Neural cell (in vitro differentiated cells): ENCODE results near the gene CACNA1A. TPM values are rescaled to one million over a fixed set of nuclear protein-coding genes. Genes with fewer than 3 reads are reported as not detected.

Experiments used
- H2AFZ ChIP-seq: fragments of 200-600, 300-800 bp; sonication (generic), shearing (Covaris generic); 2 replicates; pipeline ENCODE4 v1.6.0; 2014; ENCODE audit warnings: low read depth, mild to moderate bottlenecking, antibody characterized with exemption, low read length, moderate library complexity
- H3F3A ChIP-seq: fragments of 200-600 bp; shearing (Covaris generic); 2 replicates; pipeline ENCODE4 v1.6.1; 2016; ENCODE audit warnings: mild to moderate bottlenecking, moderate library complexity, mixed read lengths, antibody characterized with exemption, low read length; ENCODE audit not compliant: insufficient read depth, poor library complexity, severe bottlenecking
- H3K27ac ChIP-seq: fragments of 200-600, 300-800 bp; sonication (generic), shearing (Covaris generic); 2 replicates; pipeline ENCODE4 v1.5.1; 2014; ENCODE audit warnings: mild to moderate bottlenecking, low read length, moderate library complexity
- H3K27me3 ChIP-seq: fragments of 300-800, 200-600 bp; sonication (generic), shearing (Covaris generic); 2 replicates; pipeline ENCODE4 v1.6.0; 2014; ENCODE audit warnings: mild to moderate bottlenecking, low read depth, low read length, moderate library complexity; ENCODE audit not compliant: insufficient read depth
- H3K36me3 ChIP-seq: fragments of 300-800, 200-600 bp; sonication (generic), shearing (Covaris generic); 2 replicates; pipeline ENCODE4 v1.5.1; 2014; ENCODE audit warnings: mild to moderate bottlenecking, antibody characterized with exemption, low read length, moderate library complexity; ENCODE audit not compliant: insufficient read depth
- H3K4me2 ChIP-seq: fragments of 300-800, 200-600 bp; sonication (generic), shearing (Covaris generic); 2 replicates; pipeline ENCODE4 v1.6.0; 2014; ENCODE audit warnings: mild to moderate bottlenecking, low read length
- H3K4me3 ChIP-seq: fragments of 300-800, 200-600 bp; sonication (generic), shearing (Covaris generic); 2 replicates; pipeline ENCODE4 v1.5.1; 2014; ENCODE audit warnings: mild to moderate bottlenecking, low read length, moderate library complexity
- H3K79me2 ChIP-seq: fragments of 200-600 bp; shearing (Covaris generic); replicated peaks from 2 replicates; pipeline ENCODE4 v1.6.0; 2014; ENCODE audit warnings: mild to moderate bottlenecking, low read length, moderate library complexity; ENCODE audit not compliant: insufficient read depth
- H3K9ac ChIP-seq: fragments of 300-800, 200-600 bp; sonication (generic), shearing (Covaris generic); 2 replicates; pipeline ENCODE4 v1.6.1; 2016; ENCODE audit warnings: mild to moderate bottlenecking, low read length, mixed read lengths
- H3K9me2 ChIP-seq: fragments of 200-600 bp; shearing (Covaris generic); 2 replicates; pipeline ENCODE4 v1.6.1; 2016; ENCODE audit warnings: mild to moderate bottlenecking, low read length, mixed read lengths; ENCODE audit not compliant: insufficient read depth
- H3K9me3 ChIP-seq: fragments of 200-600, 300-800 bp; sonication (generic), shearing (Covaris generic); 2 replicates; pipeline ENCODE4 v1.6.1; 2016; ENCODE audit warnings: mild to moderate bottlenecking, mixed run types, low read length, moderate library complexity, mixed read lengths
- H4K20me1 ChIP-seq: fragments of 200-600 bp; shearing (Covaris generic); 2 replicates; pipeline ENCODE4 v1.6.1; 2016; ENCODE audit warnings: mild to moderate bottlenecking, mixed run types; ENCODE audit not compliant: insufficient read depth
- EP300 ChIP-seq: fragments of 450-650 bp; conservative IDR thresholded peaks from 2 replicates; pipeline ENCODE4 v1.6.1; 2014; ENCODE audit warnings: antibody characterized with exemption, mild to moderate bottlenecking, moderate library complexity; ENCODE audit not compliant: poor library complexity, severe bottlenecking
- EZH2 ChIP-seq: fragments of 200-600, 300-800 bp; shearing (Covaris generic), sonication (generic); IDR thresholded peaks from 2 replicates; pipeline ENCODE4 v1.6.1; 2014; ENCODE audit warnings: antibody characterized with exemption, low read length, borderline replicate concordance, mild to moderate bottlenecking; ENCODE audit not compliant: insufficient read depth, poor library complexity, severe bottlenecking
- MXI1 ChIP-seq: fragments of 450-650 bp; conservative IDR thresholded peaks from 2 replicates; pipeline ENCODE4 v1.6.1; 2014; ENCODE audit warnings: antibody characterized with exemption, mild to moderate bottlenecking; ENCODE audit not compliant: poor library complexity, severe bottlenecking
- POLR2AphosphoS5 ChIP-seq: IDR thresholded peaks from 2 replicates; pipeline ENCODE4 v1.6.1; 2012
- RAD21 ChIP-seq: fragments of 450-650 bp; conservative IDR thresholded peaks from 2 replicates; pipeline ENCODE4 v1.6.1; 2014; ENCODE audit warnings: antibody characterized with exemption, mild to moderate bottlenecking, moderate library complexity
- SMC3 ChIP-seq: fragments of 450-650 bp; conservative IDR thresholded peaks from 2 replicates; pipeline ENCODE4 v1.6.1; 2014; ENCODE audit warnings: antibody characterized with exemption, mild to moderate bottlenecking, moderate library complexity; ENCODE audit not compliant: poor library complexity
- TAF1 ChIP-seq: IDR thresholded peaks from 2 replicates; pipeline ENCODE4 v1.6.1; 2012; ENCODE audit warnings: low read depth
- polyA plus RNA-seq: library from polyadenylated mRNA; depleted of rRNA; stranded (reverse); fragments of >200 nt; gene quantifications from 2 replicates; pipeline ENCODE4 v1.2.3, GENCODE V29; 2014
- TF ChIP-seq, protein P1 (sequence below): IDR thresholded peaks from 2 replicates; pipeline ENCODE4 v1.6.1; 2012; ENCODE audit warnings: borderline replicate concordance
- TF ChIP-seq, protein P2 (sequence below): fragments of 450-650 bp; IDR thresholded peaks from 2 replicates; pipeline ENCODE4 v1.5.1; 2014; ENCODE audit warnings: antibody characterized with exemption, mild to moderate bottlenecking, moderate library complexity; ENCODE audit not compliant: poor library complexity, severe bottlenecking

CACNA1A gene
- polyA plus RNA-seq, 1 donor from 2014 or later, result 6.9 TPM

DNA sequence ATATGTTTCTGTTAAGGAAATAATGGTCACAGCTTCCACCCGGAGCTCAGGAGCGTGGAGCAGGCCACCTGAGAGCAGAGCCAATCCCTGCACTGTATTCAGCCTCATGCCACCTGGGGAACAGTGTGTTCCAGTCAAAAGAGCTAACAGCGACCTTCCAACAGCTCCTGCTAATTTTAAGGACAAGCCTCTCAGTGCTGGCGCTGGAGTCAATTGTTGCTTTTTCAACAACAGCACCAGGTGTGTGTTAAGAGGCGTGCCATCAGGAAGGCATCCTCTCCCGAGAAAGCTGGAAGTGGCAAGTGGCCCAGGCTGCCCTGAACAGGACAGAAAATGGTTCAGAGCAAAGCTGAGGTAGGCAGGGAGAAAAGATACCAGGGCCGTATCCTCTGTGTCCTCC lies 102.0 kb downstream of the CACNA1A start:
- Histone ChIP-seq H3K27me3 (no peaks in the 10 kb centered on the region), H3F3A (no peaks in the 10 kb centered on the region), H3K27ac (no peak overlapping the region), H3K9me3 (no peaks in the 10 kb centered on the region), H4K20me1 (no peaks in the 10 kb centered on the region), H3K36me3 (no peaks in the 10 kb centered on the region), H3K79me2 (no peaks in the 10 kb centered on the region), H3K4me3 (no peak overlapping the region), H3K9ac (no peak overlapping the region), H3K4me2 (no peak overlapping the region), H3K9me2 (no peaks in the 10 kb centered on the region), H2AFZ (no peak overlapping the region)
- TF ChIP-seq, protein P1, sequence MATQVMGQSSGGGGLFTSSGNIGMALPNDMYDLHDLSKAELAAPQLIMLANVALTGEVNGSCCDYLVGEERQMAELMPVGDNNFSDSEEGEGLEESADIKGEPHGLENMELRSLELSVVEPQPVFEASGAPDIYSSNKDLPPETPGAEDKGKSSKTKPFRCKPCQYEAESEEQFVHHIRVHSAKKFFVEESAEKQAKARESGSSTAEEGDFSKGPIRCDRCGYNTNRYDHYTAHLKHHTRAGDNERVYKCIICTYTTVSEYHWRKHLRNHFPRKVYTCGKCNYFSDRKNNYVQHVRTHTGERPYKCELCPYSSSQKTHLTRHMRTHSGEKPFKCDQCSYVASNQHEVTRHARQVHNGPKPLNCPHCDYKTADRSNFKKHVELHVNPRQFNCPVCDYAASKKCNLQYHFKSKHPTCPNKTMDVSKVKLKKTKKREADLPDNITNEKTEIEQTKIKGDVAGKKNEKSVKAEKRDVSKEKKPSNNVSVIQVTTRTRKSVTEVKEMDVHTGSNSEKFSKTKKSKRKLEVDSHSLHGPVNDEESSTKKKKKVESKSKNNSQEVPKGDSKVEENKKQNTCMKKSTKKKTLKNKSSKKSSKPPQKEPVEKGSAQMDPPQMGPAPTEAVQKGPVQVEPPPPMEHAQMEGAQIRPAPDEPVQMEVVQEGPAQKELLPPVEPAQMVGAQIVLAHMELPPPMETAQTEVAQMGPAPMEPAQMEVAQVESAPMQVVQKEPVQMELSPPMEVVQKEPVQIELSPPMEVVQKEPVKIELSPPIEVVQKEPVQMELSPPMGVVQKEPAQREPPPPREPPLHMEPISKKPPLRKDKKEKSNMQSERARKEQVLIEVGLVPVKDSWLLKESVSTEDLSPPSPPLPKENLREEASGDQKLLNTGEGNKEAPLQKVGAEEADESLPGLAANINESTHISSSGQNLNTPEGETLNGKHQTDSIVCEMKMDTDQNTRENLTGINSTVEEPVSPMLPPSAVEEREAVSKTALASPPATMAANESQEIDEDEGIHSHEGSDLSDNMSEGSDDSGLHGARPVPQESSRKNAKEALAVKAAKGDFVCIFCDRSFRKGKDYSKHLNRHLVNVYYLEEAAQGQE, result no peak
- TF ChIP-seq MXI1 (no peak), RAD21 (no peak), TAF1 (no peak), SMC3 (no peak), EP300 (no peak), EZH2 (no peak), POLR2AphosphoS5 (no peak)
- TF ChIP-seq, protein P2, sequence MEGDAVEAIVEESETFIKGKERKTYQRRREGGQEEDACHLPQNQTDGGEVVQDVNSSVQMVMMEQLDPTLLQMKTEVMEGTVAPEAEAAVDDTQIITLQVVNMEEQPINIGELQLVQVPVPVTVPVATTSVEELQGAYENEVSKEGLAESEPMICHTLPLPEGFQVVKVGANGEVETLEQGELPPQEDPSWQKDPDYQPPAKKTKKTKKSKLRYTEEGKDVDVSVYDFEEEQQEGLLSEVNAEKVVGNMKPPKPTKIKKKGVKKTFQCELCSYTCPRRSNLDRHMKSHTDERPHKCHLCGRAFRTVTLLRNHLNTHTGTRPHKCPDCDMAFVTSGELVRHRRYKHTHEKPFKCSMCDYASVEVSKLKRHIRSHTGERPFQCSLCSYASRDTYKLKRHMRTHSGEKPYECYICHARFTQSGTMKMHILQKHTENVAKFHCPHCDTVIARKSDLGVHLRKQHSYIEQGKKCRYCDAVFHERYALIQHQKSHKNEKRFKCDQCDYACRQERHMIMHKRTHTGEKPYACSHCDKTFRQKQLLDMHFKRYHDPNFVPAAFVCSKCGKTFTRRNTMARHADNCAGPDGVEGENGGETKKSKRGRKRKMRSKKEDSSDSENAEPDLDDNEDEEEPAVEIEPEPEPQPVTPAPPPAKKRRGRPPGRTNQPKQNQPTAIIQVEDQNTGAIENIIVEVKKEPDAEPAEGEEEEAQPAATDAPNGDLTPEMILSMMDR, result no peak

DNA sequence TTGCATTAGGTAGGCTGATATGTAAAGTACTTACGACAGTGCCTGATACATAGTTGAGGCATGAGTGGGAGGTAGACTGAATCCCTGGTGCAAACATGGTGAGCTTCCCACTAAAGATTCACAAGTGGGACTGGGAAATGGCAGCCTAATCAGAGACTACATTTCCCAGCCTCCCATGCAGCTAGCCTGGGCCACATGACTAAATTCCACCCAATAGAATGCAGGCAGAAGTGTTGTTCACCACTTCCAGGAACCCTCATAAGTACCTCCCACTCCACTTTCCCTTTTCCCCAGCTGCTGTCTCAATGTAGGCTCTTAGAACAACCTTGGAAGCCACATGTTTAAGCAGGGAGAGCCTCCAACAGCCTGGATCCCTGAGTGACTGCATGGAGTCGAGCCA lies 104.9 kb downstream of the CACNA1A start:
- no peak for TF ChIP-seq RAD21
- no peak for TF ChIP-seq TAF1
- TF ChIP-seq, protein P2, result no peak
- TF ChIP-seq, protein P1, result no peak
- TF ChIP-seq EZH2, result no peak
- no peak for TF ChIP-seq MXI1
- no peaks in the 10 kb centered on the region for H3K36me3 ChIP-seq
- H3K27ac ChIP-seq, result no peak overlapping the region
- H3F3A ChIP-seq, result no peaks in the 10 kb centered on the region
- no peak overlapping the region for H3K4me2 ChIP-seq
- H3K79me2 ChIP-seq, result no peaks in the 10 kb centered on the region
- H3K9ac ChIP-seq, result no peak overlapping the region
- H3K27me3 ChIP-seq, result no peaks in the 10 kb centered on the region
- no peaks in the 10 kb centered on the region for H4K20me1 ChIP-seq
- H3K9me2 ChIP-seq, result no peaks in the 10 kb centered on the region
- no peak overlapping the region for H2AFZ ChIP-seq
- no peaks in the 10 kb centered on the region for H3K9me3 ChIP-seq
- no peak overlapping the region for H3K4me3 ChIP-seq
